HG03432 (cell line): ENCODE results near the gene FNDC5.

Experiments used
- ATAC-seq: cut with Tn5 transposase; IDR thresholded peaks from one replicate; pipeline ENCODE4 v1.9.1; 2021; ENCODE audit warnings: mild to moderate bottlenecking, moderate library complexity; ENCODE audit not compliant: unreplicated experiment

The FNDC5 gene

DNA sequence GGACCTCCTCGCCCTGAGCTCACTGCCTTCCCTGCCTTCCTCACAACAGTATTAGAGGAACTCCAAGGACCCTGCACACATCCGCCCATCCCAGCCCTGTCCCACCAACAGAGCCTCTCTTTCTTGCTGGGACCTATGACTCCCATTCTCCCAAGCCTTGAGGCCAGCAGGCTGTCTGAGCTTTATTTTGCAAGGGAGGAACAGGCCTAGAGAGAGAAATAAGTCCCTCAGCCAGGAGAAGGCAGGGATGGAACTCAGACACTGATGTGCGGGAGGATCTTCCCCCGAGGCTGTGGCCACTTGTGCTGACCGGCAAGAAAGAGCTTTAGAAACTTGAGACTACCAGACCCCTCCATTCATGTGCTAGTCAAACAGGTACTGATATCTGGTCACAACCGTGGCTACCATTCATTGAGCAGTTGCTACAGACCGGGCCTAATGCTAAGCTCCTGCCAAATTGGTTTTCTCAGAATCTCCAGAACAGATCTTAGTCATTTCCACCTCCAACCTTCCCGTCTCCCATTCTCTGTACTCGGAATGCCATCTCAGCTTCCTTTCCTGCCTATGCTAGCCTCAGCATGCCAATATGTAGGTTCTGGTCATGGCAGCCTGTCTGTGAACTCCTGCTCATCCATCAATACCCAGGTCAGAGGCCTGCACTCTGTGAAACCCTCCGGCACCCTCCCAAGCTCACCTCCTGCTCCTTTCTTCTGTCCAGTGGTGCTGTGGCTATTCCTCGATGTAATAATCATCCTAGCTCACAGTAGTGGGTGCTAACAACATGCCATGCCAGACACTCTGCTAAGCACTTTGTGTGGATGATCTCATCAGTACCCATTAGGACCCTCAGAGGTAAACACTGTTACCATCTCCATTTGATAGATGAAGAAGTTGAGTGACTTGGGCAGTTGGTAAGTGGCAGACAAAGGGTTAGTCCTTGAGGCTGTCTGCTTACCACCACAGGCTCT lies 26.7 kb upstream of the FNDC5 start:
- ATAC-seq = no peak

DNA sequence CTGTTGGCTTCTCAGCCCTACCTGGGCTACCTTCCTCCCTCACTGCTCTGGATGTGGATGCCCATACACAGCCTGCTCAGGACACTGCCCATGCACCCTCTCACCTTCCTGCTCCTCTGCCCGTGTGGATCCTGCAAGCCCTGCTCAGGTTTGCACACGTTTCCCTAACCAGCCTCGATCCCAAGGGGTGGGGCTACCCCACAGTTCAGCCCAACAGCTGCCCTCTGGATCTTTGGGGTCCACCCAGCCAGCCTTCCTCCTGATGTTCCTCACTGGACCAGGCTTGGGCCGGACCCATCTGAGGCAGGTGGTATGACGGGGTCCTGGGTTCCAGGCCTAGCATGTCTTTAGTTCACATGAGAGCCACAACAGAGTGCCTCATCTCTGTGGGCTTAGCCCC lies 25.7 kb upstream of the FNDC5 start:
- ATAC-seq = no peak

- no peak for ATAC-seq
Observed at GRCh38 chr1:32895325-32896215, 24.9 kb upstream of the FNDC5 start.

- ATAC-seq = no peak
Observed at GRCh38 chr1:32894681-32895080, 24.0 kb upstream of the FNDC5 start.

- no peak for ATAC-seq
Observed at GRCh38 chr1:32894019-32894600, 23.4 kb upstream of the FNDC5 start.

GRCh38 chr1:32893198-32894018 lies 22.7 kb upstream of the FNDC5 start:
- no peak for ATAC-seq

DNA sequence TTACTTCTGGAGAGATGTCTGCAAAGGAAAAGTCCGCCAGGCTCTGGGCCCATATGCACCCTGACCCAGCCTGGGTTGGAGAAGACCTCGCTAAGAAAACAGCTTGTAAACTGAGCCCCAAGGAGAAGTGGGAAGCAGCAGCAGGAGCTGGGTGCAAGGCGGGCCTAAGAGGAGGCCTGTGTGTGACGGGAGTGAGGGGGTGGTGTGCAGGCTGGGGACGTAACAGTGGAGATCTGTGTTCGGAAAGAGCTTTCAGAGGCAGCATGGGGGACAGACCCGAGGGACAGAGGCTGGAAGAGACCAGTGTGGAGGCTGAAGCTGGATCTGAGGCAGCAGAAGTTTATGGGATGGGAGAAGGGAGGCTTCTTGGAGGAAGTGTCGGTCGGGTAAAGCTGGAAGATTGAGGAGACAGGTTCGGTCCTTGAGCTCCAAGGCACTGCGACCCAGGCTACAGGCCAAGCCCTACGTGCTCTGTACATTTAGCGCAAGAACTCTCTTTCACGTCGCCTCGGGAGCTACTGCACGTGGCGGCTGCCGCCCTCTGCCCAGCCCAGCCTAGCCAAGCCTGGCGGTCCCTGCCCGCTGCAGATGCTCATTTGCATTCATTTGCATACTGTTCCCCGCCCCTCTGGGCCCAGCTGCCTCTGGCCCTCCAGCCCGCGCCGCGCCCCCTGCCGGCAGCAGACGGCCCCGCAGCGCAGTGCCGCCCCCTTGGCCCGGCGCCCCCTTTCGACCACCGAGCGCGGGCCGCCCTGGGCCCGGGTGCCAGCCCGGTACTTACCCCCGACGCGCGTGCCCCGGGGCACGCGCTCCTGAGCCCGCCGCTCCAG lies 21.9 kb upstream of the FNDC5 start:
- no peak for ATAC-seq

DNA sequence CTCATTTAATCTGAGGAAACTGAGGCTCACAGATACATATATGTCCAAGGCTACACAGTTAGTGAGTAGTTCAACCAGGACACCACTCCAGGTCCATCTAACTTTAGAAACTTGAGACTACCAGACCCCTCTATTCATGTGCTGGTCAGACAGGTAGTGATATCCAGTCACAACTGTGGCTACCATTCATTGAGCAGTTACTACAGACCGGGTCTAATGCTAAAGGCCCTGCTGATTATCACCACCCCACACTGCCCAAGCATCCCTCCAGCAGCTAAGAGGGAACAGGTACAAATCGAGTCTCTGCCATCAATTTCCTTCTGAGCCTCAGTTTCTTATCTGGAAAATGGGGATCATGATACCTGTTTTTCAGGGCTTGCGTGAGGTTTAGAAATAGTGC lies 20.9 kb upstream of the FNDC5 start:
- no peak for ATAC-seq

- ATAC-seq = no peak
Observed at GRCh38 chr1:32891241-32891570, 20.5 kb upstream of the FNDC5 start.

DNA sequence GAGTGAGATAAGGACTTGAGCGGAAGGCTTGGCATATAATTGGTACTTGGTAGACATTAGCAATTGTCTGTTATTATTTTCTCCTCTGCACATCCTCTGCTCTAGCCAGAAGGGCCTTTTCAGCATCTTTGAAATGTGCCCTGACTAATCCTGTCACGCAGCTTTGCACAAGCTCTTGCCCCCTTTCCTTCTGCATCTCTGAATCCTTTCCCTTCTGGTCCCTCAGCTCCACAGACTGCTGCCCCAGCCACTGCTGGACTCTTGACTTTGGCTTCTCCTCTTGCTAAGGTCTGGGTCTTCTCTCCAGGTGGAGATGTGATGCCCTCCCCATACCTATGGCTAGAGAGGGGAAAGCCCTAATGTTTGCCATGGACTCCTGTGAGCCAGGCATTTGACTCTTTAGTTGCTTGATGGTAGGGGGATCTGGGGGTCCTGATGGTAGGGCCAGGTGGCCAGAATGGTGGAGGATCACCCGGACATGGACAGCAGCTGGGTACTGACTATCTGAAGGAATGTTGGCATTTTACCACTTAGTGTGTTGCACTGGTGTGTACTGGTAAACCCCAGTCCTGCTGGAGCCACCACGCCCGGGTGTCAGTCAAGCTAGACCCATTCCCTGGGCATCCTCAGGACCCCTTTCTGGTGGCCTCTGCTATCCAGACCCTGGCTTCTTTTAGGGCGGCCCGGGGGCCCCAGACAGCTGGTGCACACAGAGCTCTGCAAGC lies 20.0 kb upstream of the FNDC5 start:
- ATAC-seq = no peak

GRCh38 chr1:32889731-32890278 lies 19.1 kb upstream of the FNDC5 start:
- ATAC-seq = no peak

DNA sequence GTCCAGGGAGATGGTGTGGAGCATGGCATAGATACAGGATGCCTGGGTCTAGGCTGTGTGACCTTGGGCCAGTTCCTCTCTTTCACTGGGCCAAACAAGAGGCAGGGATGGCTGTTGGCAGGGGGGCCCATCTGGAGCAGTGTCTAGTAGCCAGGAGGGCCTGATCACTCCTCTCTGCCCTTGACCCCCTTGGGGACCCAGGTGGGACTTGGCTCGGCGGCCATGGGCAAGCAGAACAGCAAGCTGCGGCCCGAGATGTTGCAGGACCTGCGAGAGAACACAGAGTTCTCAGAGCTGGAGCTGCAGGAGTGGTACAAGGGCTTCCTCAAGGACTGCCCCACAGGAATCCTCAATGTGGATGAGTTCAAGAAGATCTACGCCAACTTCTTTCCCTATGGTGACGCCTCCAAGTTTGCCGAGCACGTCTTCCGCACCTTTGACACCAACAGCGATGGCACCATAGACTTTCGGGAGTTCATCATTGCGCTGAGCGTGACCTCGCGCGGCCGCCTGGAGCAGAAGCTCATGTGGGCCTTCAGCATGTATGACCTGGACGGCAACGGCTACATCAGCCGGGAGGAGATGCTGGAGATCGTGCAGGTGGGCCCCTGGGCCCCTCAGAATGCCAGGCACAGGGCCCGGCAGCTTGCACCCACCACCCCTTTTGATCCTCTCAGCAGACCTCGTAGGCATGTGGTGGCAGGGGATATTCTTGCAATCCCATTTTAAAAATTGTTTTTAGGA lies 18.1 kb upstream of the FNDC5 start:
- ATAC-seq = no peak

- ATAC-seq = no peak
Observed at GRCh38 chr1:32888134-32888533, 17.4 kb upstream of the FNDC5 start.

- no peak for ATAC-seq
Observed at GRCh38 chr1:32887623-32888022, 16.9 kb upstream of the FNDC5 start.

DNA sequence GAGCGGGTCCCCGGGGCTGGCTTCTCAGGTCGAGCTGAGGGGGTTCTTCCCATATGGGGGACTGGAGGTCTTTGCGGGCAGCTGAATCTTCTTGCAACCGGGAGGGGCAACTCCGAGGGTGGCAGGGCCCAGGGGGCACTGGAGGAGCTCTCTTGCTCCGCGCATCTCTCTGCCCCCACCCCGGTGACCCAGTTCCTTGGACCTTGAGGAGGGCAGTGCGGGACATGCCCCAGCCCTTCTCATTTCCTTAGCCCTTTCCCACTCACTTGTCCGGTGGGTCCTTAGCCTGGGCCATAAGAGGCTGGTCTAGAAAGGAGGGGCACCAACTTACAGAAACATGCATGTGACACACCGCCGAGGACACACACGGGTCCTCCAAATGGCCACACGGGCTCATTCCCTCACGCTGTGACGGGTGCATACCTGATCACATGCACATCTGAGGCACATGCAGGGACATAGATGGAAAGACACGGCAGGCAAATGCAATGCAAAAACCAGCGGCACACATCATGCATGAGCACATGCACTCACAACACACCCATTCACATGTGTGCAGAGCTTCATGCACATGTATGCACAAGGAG lies 16.2 kb upstream of the FNDC5 start:
- no peak for ATAC-seq

- no peak for ATAC-seq
Observed at GRCh38 chr1:32886004-32886827, 15.5 kb upstream of the FNDC5 start, which contains the start of gene HPCA. TSS of gene HPCA (plus strand) at chr1:32886491. CDS start at chr1:32888899, 2,408 bp downstream.

- no peak for ATAC-seq
Observed at GRCh38 chr1:32885676-32886003, 14.9 kb upstream of the FNDC5 start.
